ENCODE data around the gene ADD3. TPM values are rescaled to one million over a fixed set of nuclear protein-coding genes. Genes with fewer than 3 reads are reported as not detected.

Gene ADD3
- total and polyA plus RNA-seq, 10 of the 15 experiments (the other 5 are each of a cell fraction or from before 2014, with no cell fraction given) = 27.3 to 129 (median 67.8) TPM

DNA sequence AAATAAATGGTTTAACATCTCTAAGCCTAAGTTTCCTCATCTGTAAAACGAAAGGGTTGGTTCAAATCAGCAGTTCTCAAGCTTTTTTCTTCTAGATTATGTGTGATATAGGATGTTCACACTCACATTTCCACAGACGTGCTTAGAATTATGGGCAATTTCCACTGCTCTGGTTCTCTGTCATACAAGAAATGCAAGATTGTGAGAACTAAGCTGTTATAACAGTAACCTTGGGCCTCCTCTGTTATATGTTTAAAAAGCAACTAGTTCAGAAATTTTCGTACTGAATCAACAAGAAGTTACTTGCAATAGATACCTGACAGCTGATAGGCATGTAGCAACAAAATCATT, 33.7 kb downstream of the ADD3 start:
- Histone ChIP-seq H3K27me3 (replicated peaks in 1 of 2; ENCODE audit: control insufficient read depth in 2 of 2, insufficient read depth in 2 of 2, low read length in 1 of 2) (no peaks in the 10 kb centered on the region), H3K4me3 (no peak overlapping the region), H3K4me2 (ENCODE audit: control insufficient read depth, insufficient read depth) (no peak overlapping the region), H3K9me3 (replicated peaks; ENCODE audit: control insufficient read depth, insufficient read depth, low read length) (no peaks in the 10 kb centered on the region), H3K4me1 (ENCODE audit: control insufficient read depth, insufficient read depth, low read length) (peaks cover 4% of the 10 kb centered on the region; the same call in 1 of the 2 replicates), H3K79me2 (ENCODE audit: control insufficient read depth, insufficient read depth, low read length) (peaks cover 1% of the 10 kb centered on the region), H2AFZ (ENCODE audit: control insufficient read depth, low read depth, low read length) (no peak overlapping the region), H3K9ac (ENCODE audit: control insufficient read depth, insufficient read depth, low read length) (no peak overlapping the region), H4K20me1 (ENCODE audit: control insufficient read depth, insufficient read depth) (no peaks in the 10 kb centered on the region), H3K27ac (ENCODE audit: control insufficient read depth, insufficient read depth) (no peak overlapping the region), H3K36me3 (ENCODE audit: control insufficient read depth in 2 of 2, insufficient read depth in 2 of 2, low read length in 1 of 2) (no peaks in the 10 kb centered on the region; a peak in 1 of 4 replicates)
- BruUV-seq (replicated peaks) = no TSS peak
- RAD21 ChIA-PET (ENCODE audit: unreplicated experiment) = interaction anchor here (0.7 to 1.4 kb wide), 5 partner anchors 27 to 41 kb away, joined by 3 to 6 read pairs (median 3); partner anchors contain the start of gene ADD3
- intact Hi-C loops (cut with micrococcal nuclease; ENCODE audit: unreplicated experiment) = no loop called here
- ATAC-seq (no peak), DNase-seq (ENCODE audit: low read depth, low spot score) (no peak), FAIRE-seq (no peak)
- TF ChIP-seq ATF7 (IDR thresholded peaks at IDR 0.05; ENCODE audit: low read depth) = no peak
- TF ChIP-seq BRCA1 (IDR thresholded peaks at IDR 0.05; ENCODE audit: low read depth, low read length) = no peak
- TF ChIP-seq POLR2AphosphoS2 (IDR thresholded peaks at IDR 0.05; ENCODE audit: low read depth, low read length) = no peak
- no peak for TF ChIP-seq NFYA (IDR thresholded peaks at IDR 0.05; ENCODE audit: borderline replicate concordance, low read depth, low read length)
- TF ChIP-seq NR2C2 (IDR thresholded peaks at IDR 0.05; ENCODE audit: borderline replicate concordance, control insufficient read depth, insufficient read length, low read depth) = no peak
- TF ChIP-seq, protein P1, sequence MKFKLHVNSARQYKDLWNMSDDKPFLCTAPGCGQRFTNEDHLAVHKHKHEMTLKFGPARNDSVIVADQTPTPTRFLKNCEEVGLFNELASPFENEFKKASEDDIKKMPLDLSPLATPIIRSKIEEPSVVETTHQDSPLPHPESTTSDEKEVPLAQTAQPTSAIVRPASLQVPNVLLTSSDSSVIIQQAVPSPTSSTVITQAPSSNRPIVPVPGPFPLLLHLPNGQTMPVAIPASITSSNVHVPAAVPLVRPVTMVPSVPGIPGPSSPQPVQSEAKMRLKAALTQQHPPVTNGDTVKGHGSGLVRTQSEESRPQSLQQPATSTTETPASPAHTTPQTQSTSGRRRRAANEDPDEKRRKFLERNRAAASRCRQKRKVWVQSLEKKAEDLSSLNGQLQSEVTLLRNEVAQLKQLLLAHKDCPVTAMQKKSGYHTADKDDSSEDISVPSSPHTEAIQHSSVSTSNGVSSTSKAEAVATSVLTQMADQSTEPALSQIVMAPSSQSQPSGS (IDR thresholded peaks at IDR 0.05; ENCODE audit: low read length) = no peak
- no peak for TF ChIP-seq HDAC6 (IDR thresholded peaks at IDR 0.05; ENCODE audit: unreplicated experiment)
- no peak for TF ChIP-seq STAT1 (conservative IDR thresholded peaks at IDR 0.05)
- TF ChIP-seq SMC3 (IDR thresholded peaks at IDR 0.05; ENCODE audit: borderline replicate concordance, low read length) = no peak
- no peak for TF ChIP-seq GABPA (IDR thresholded peaks at IDR 0.05; ENCODE audit: low read depth)
- TF ChIP-seq MYC (IDR thresholded peaks at IDR 0.05; ENCODE audit: insufficient read depth, insufficient read length, insufficient replicate concordance, low read length, severe bottlenecking) = no peak
- no peak for TF ChIP-seq SUPT20H (IDR thresholded peaks at IDR 0.05; ENCODE audit: borderline replicate concordance, control insufficient read depth, low read depth, low read length)
- no peak for TF ChIP-seq ZNF274 (IDR thresholded peaks at IDR 0.05; ENCODE audit: insufficient read depth, insufficient read length)
- TF ChIP-seq, protein P2, sequence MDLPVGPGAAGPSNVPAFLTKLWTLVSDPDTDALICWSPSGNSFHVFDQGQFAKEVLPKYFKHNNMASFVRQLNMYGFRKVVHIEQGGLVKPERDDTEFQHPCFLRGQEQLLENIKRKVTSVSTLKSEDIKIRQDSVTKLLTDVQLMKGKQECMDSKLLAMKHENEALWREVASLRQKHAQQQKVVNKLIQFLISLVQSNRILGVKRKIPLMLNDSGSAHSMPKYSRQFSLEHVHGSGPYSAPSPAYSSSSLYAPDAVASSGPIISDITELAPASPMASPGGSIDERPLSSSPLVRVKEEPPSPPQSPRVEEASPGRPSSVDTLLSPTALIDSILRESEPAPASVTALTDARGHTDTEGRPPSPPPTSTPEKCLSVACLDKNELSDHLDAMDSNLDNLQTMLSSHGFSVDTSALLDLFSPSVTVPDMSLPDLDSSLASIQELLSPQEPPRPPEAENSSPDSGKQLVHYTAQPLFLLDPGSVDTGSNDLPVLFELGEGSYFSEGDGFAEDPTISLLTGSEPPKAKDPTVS (IDR thresholded peaks at IDR 0.05; ENCODE audit: low read depth, low read length) = no peak
- no peak for TF ChIP-seq CHD1 (IDR thresholded peaks at IDR 0.05; ENCODE audit: low read depth, low read length)
- TF ChIP-seq, protein P3, sequence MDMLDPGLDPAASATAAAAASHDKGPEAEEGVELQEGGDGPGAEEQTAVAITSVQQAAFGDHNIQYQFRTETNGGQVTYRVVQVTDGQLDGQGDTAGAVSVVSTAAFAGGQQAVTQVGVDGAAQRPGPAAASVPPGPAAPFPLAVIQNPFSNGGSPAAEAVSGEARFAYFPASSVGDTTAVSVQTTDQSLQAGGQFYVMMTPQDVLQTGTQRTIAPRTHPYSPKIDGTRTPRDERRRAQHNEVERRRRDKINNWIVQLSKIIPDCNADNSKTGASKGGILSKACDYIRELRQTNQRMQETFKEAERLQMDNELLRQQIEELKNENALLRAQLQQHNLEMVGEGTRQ (IDR thresholded peaks at IDR 0.05; ENCODE audit: borderline replicate concordance, low read depth, low read length) = no peak
- in situ Hi-C loops (cut with MboI) = no loop called here
- SMC1A ChIA-PET (ENCODE audit: uncharacterized antibody, unreplicated experiment) = interaction anchor here (0.6 to 4.6 kb wide), 11 partner anchors 8 to 77 kb away, joined by 3 to 15 read pairs (median 3); no protein-coding TSS in a partner anchor
- CTCF ChIA-PET = interaction anchor here (0.6 to 1.9 kb wide), 8 partner anchors 16 to 95 kb away, joined by 3 to 6 read pairs (median 4); no protein-coding TSS in a partner anchor
- POLR2A ChIA-PET = interaction anchor here (0.6 to 3.0 kb wide), 2 partner anchors 16 to 39 kb away, joined by 3 to 6 read pairs; no protein-coding TSS in a partner anchor
- 13% methylated on average over 3 of the region's 3 CpGs for WGBS (ENCODE audit: insufficient coverage, insufficient replicate concordance, low lambda C conversion rate, missing lambda C conversion rate)

Data from GM12878 (cell line).